OCI-LY7 (cell line): ENCODE results near the gene CXorf66. TPM values are rescaled to one million over a fixed set of nuclear protein-coding genes. Genes with fewer than 3 reads are reported as not detected.

Source experiments
- BruUV-seq: library from RNA; stranded (reverse); fragments of 400-500 nt; replicated peaks from 2 replicates; lab custom pipeline; 2021; lab: Mats Ljungman, UMichigan
- CTCF ChIA-PET: fragments of 300-600 bp; sonication (Branson Sonifier 250); formaldehyde crosslinking; loops from one replicate; lab custom pipeline; 2022; ENCODE audit warnings: antibody characterized with exemption; ENCODE audit not compliant: unreplicated experiment; lab: Charles Lee
- POLR2A ChIA-PET: fragments of 300-600 bp; sonication (Branson Sonifier 250); formaldehyde crosslinking; loops from one replicate; lab custom pipeline; 2022; ENCODE audit warnings: antibody characterized with exemption; lab: Charles Lee
- DNase-seq: peaks from one replicate; pipeline ENCODE4 v3.0.0-alpha.2; 2015; ENCODE audit warnings: low spot score
- H2AFZ ChIP-seq: fragments of 200-600 bp; sonication (generic), shearing (Covaris generic); 2 replicates; pipeline ENCODE4 v1.6.1; 2014; ENCODE audit warnings: mild to moderate bottlenecking, antibody characterized with exemption, low read length, moderate library complexity
- H3K27ac ChIP-seq: fragments of 200-600 bp; sonication (generic); 2 replicates; pipeline ENCODE4 v1.5.1; 2014; ENCODE audit warnings: mixed run types, low read depth, mild to moderate bottlenecking, moderate library complexity, low read length, inconsistent platforms; ENCODE audit not compliant: poor library complexity, severe bottlenecking
- H3K36me3 ChIP-seq: fragments of 200-600 bp; sonication (generic); 2 replicates; pipeline ENCODE4 v1.6.1; 2014; ENCODE audit warnings: mild to moderate bottlenecking, antibody characterized with exemption, low read length, moderate library complexity, mixed read lengths; ENCODE audit not compliant: insufficient read depth
- H3K4me1 ChIP-seq: fragments of 200-600 bp; sonication (generic); 2 replicates; pipeline ENCODE4 v1.5.1; 2014; ENCODE audit warnings: mild to moderate bottlenecking, low read length; ENCODE audit not compliant: insufficient read depth, poor library complexity, severe bottlenecking
- H3K4me2 ChIP-seq: fragments of 200-600 bp; sonication (generic); 2 replicates; pipeline ENCODE4 v1.6.1; 2014; ENCODE audit warnings: mild to moderate bottlenecking, low read length
- H3K4me3 ChIP-seq: fragments of 200-600 bp; sonication (generic); 2 replicates; pipeline ENCODE4 v1.5.1; 2014; ENCODE audit warnings: mild to moderate bottlenecking, low read depth, low read length; ENCODE audit not compliant: poor library complexity, severe bottlenecking
- H3K79me2 ChIP-seq: fragments of 200-600 bp; sonication (generic); 2 replicates; pipeline ENCODE4 v1.6.1; 2016; ENCODE audit warnings: low read depth, mild to moderate bottlenecking, low read length, moderate library complexity, mixed read lengths; ENCODE audit not compliant: insufficient read depth
- H3K9me2 ChIP-seq: fragments of 200-600 bp; sonication (generic); 2 replicates; pipeline ENCODE4 v1.6.1; 2016; ENCODE audit warnings: mild to moderate bottlenecking, low read length, mixed read lengths; ENCODE audit not compliant: insufficient read depth
- H3K9me3 ChIP-seq: fragments of 200-600 bp; sonication (generic); 2 replicates; pipeline ENCODE4 v1.6.1; 2014; ENCODE audit warnings: mild to moderate bottlenecking, mixed run types, low read length, mixed read lengths
- H4K20me1 ChIP-seq: fragments of 200-600 bp; sonication (generic); 2 replicates; pipeline ENCODE4 v1.6.1; 2014; ENCODE audit warnings: mild to moderate bottlenecking, antibody characterized with exemption, low read length, moderate library complexity, mixed read lengths; ENCODE audit not compliant: insufficient read depth
- CTCF ChIP-seq: fragments of 200-600 bp; sonication (generic); conservative IDR thresholded peaks from 2 replicates; pipeline ENCODE4 v1.5.1; 2014; ENCODE audit warnings: mild to moderate bottlenecking, antibody characterized with exemption, low read length, moderate library complexity, mixed read lengths
- EZH2phosphoT487 ChIP-seq: fragments of 200-600 bp; sonication (generic); IDR thresholded peaks from 2 replicates; pipeline ENCODE4 v1.6.1; 2018; ENCODE audit warnings: low read depth, borderline replicate concordance, mild to moderate bottlenecking, mixed run types, antibody characterized with exemption, low read length, moderate library complexity, mixed read lengths
- intact Hi-C: fragments of 100-400 bp; cut with micrococcal nuclease; formaldehyde crosslinking; loops from one replicate; pipeline ENCODE4 v1.10.0; 2022; ENCODE audit not compliant: unreplicated experiment
- total RNA-seq, 2 experiments: library from RNA; depleted of rRNA in 1 of 2; stranded (reverse); fragments of >200 nt in 1 of 2; shearing (Covaris generic) in 1 of 2; gene quantifications; 2 replicates each; pipeline ENCODE4 v1.2.3, GENCODE V29; 2014 to 2022

Gene CXorf66
- total RNA-seq, 2 experiments from 2014 or later, result not detected

GRCh38 chrX:139945075-139945474, 20.2 kb downstream of the CXorf66 start:
- Histone ChIP-seq H3K4me1 (no peaks in the 10 kb centered on the region), H3K4me2 (no peak overlapping the region)
- no peak for TF ChIP-seq CTCF
- TF ChIP-seq EZH2phosphoT487, result no peak

GRCh38 chrX:139936259-139936658, 29.1 kb downstream of the CXorf66 start:
- H3K9me2 ChIP-seq, result no peaks in the 10 kb centered on the region
- ChIA-PET CTCF (no interaction called here), POLR2A (no interaction called here)
- H3K4me1 ChIP-seq, result peaks cover 15% of the 10 kb centered on the region
- H3K4me2 ChIP-seq, result no peak overlapping the region
- H3K36me3 ChIP-seq, result no peaks in the 10 kb centered on the region
- no peaks in the 10 kb centered on the region for H3K9me3 ChIP-seq
- no TSS peak for BruUV-seq
- H3K4me3 ChIP-seq, result no peak overlapping the region
- no peak overlapping the region for H3K27ac ChIP-seq
- peak; percentile 47 for DNase-seq
- intact Hi-C loops, result no loop called here
- peak overlapping the region; percentile 41; the same call in 1 of the 2 replicates for H2AFZ ChIP-seq
- H4K20me1 ChIP-seq, result no peaks in the 10 kb centered on the region
- TF ChIP-seq CTCF (peak; percentile 49), EZH2phosphoT487 (no peak)
- no peaks in the 10 kb centered on the region; the same call in 1 of the 2 replicates for H3K79me2 ChIP-seq

More at GRCh38 chrX:139945075-139945474, 20.2 kb downstream of the CXorf66 start:
- no peaks in the 10 kb centered on the region for H4K20me1 ChIP-seq
- BruUV-seq, result no TSS peak
- no peak overlapping the region for H3K27ac ChIP-seq
- CTCF ChIA-PET, result no interaction called here
- no peak overlapping the region for H2AFZ ChIP-seq
- intact Hi-C loops, result no loop called here
- H3K9me3 ChIP-seq, result no peaks in the 10 kb centered on the region
- H3K79me2 ChIP-seq, result no peaks in the 10 kb centered on the region
- POLR2A ChIA-PET, result interaction anchor here (0.6 kb wide), 1 partner anchor 12 kb away, joined by 4 read pairs; no protein-coding TSS in a partner anchor
- no peak overlapping the region for H3K4me3 ChIP-seq
- H3K9me2 ChIP-seq, result no peaks in the 10 kb centered on the region
- no peak for DNase-seq
- H3K36me3 ChIP-seq, result no peaks in the 10 kb centered on the region

GRCh38 chrX:139933904-139934303, 31.4 kb downstream of the CXorf66 start:
- peak overlapping the region; percentile 89 for H2AFZ ChIP-seq
- peak overlapping the region; percentile 82 for H3K27ac ChIP-seq
- H3K36me3 ChIP-seq, result no peaks in the 10 kb centered on the region
- H3K4me2 ChIP-seq, result peak overlapping the region; percentile 98
- no TSS peak for BruUV-seq
- POLR2A ChIA-PET, result interaction anchor here (1.2 to 1.3 kb wide), 4 partner anchors 89 to 377 kb away, joined by 3 to 9 read pairs (median 4); no protein-coding TSS in a partner anchor
- intact Hi-C loops, result loop anchor here (2.0 kb wide), 1 partner anchor 379 kb away; no protein-coding TSS in a partner anchor
- H3K4me1 ChIP-seq, result peaks cover 31% of the 10 kb centered on the region
- no peaks in the 10 kb centered on the region for H3K9me2 ChIP-seq
- H4K20me1 ChIP-seq, result peaks cover 9% of the 10 kb centered on the region; the same call in 1 of the 2 replicates
- CTCF ChIA-PET, result no interaction called here
- peaks cover 23% of the 10 kb centered on the region for H3K79me2 ChIP-seq
- H3K4me3 ChIP-seq, result peak overlapping the region; percentile 81
- H3K9me3 ChIP-seq, result no peaks in the 10 kb centered on the region
- no peak for TF ChIP-seq EZH2phosphoT487
- no peak for TF ChIP-seq CTCF
- no peak for DNase-seq
